Measurements from ENCODE around the gene PIM3.

The PIM3 gene

DNA sequence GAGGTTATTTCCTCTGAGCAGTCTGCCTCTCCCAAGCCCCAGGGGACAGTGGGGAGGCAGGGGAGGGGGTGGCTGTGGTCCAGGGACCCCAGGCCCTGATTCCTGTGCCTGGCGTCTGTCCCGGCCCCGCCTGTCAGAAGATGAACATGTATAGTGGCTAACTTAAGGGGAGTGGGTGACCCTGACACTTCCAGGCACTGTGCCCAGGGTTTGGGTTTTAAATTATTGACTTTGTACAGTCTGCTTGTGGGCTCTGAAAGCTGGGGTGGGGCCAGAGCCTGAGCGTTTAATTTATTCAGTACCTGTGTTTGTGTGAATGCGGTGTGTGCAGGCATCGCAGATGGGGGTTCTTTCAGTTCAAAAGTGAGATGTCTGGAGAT lies 3.1 kb downstream of the PIM3 start:
- Histone ChIP-seq H2AFZ (ENCODE audit: low read depth) (no peak overlapping the region), H3K36me3 (ENCODE audit: insufficient read depth) (no peaks in the 10 kb centered on the region), H3K4me1 (ENCODE audit: low read depth, poor library complexity, severe bottlenecking) (peaks cover 9% of the 10 kb centered on the region), H3K27me3 (ENCODE audit: insufficient read depth, low read depth) (no peaks in the 10 kb centered on the region), H4K20me1 (ENCODE audit: insufficient read depth) (no peaks in the 10 kb centered on the region), H3K4me2 (no peak overlapping the region), H3K4me3 (IDR thresholded peaks at IDR 0.05; ENCODE audit: insufficient read depth, low read depth, low read length) (no peak overlapping the region), H3K27ac (no peak overlapping the region; the same call in 1 of the 2 replicates), H3K9ac (no peak overlapping the region), H3K79me2 (ENCODE audit: insufficient read depth, low read depth) (peaks cover 24% of the 10 kb centered on the region)
- TF ChIP-seq, protein P1, sequence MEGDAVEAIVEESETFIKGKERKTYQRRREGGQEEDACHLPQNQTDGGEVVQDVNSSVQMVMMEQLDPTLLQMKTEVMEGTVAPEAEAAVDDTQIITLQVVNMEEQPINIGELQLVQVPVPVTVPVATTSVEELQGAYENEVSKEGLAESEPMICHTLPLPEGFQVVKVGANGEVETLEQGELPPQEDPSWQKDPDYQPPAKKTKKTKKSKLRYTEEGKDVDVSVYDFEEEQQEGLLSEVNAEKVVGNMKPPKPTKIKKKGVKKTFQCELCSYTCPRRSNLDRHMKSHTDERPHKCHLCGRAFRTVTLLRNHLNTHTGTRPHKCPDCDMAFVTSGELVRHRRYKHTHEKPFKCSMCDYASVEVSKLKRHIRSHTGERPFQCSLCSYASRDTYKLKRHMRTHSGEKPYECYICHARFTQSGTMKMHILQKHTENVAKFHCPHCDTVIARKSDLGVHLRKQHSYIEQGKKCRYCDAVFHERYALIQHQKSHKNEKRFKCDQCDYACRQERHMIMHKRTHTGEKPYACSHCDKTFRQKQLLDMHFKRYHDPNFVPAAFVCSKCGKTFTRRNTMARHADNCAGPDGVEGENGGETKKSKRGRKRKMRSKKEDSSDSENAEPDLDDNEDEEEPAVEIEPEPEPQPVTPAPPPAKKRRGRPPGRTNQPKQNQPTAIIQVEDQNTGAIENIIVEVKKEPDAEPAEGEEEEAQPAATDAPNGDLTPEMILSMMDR (conservative IDR thresholded peaks at IDR 0.05; ENCODE audit: low read depth, low read length), result no peak

DNA sequence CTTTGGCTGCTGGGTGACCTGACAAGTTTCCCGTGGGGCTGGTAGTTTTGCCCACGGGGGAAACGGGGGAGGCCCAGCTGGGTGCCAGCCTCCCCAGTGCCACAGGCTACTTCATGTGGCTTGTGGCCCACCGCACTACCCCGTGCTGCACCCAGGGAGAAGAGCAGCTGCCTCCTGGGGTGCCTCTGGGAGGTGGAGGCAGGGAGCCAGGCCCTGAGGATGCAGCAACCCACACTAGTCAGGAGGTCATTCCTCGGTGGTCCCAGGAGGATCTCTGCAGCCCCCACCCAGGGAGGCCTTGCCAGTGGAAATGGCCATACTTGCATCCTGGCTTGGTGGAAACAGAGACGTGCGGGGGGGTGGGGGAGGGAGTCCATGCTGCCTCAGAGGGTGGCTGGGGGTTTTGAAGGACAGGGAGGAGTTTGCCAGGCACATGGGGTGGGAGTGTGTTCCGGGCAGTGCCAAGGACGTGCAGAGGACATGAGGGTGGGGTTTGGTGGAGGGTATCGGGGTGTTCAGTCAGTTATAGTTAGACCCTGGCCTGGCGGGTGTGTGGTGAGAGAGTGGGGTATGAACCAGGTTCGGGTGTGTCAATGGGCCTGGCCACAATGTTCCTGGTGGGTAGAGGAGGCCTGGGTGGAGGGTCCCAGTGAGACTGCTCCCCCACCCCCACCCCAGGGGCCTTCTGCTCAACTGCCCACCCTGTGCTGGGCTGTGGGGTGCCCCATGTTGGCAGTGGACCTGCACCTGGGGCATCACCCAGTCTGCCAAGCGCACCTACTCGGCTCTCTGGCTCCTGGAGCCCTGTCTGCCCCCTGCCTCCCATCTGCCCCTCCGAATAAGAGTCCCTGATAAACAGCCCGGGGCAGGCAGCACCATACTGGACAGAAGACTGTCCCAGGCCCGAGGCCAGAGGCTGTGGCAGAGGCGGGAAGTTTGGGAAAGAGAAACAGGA lies 3.8 kb downstream of the PIM3 start:
- no peaks in the 10 kb centered on the region for H4K20me1 ChIP-seq (ENCODE audit: insufficient read depth)
- H3K79me2 ChIP-seq (ENCODE audit: insufficient read depth, low read depth), result peaks cover 24% of the 10 kb centered on the region
- TF ChIP-seq, protein P1 (conservative IDR thresholded peaks at IDR 0.05; ENCODE audit: low read depth, low read length), result no peak
- H3K9ac ChIP-seq, result no peak overlapping the region
- peaks cover 9% of the 10 kb centered on the region for H3K4me1 ChIP-seq (ENCODE audit: low read depth, poor library complexity, severe bottlenecking)
- no peak overlapping the region for H3K4me2 ChIP-seq
- H3K27me3 ChIP-seq (ENCODE audit: insufficient read depth, low read depth), result no peaks in the 10 kb centered on the region
- H3K36me3 ChIP-seq (ENCODE audit: insufficient read depth), result no peaks in the 10 kb centered on the region
- H3K27ac ChIP-seq, result no peak overlapping the region
- no peak overlapping the region for H3K4me3 ChIP-seq (IDR thresholded peaks at IDR 0.05; ENCODE audit: insufficient read depth, low read depth, low read length)
- H2AFZ ChIP-seq (ENCODE audit: low read depth), result no peak overlapping the region

DNA sequence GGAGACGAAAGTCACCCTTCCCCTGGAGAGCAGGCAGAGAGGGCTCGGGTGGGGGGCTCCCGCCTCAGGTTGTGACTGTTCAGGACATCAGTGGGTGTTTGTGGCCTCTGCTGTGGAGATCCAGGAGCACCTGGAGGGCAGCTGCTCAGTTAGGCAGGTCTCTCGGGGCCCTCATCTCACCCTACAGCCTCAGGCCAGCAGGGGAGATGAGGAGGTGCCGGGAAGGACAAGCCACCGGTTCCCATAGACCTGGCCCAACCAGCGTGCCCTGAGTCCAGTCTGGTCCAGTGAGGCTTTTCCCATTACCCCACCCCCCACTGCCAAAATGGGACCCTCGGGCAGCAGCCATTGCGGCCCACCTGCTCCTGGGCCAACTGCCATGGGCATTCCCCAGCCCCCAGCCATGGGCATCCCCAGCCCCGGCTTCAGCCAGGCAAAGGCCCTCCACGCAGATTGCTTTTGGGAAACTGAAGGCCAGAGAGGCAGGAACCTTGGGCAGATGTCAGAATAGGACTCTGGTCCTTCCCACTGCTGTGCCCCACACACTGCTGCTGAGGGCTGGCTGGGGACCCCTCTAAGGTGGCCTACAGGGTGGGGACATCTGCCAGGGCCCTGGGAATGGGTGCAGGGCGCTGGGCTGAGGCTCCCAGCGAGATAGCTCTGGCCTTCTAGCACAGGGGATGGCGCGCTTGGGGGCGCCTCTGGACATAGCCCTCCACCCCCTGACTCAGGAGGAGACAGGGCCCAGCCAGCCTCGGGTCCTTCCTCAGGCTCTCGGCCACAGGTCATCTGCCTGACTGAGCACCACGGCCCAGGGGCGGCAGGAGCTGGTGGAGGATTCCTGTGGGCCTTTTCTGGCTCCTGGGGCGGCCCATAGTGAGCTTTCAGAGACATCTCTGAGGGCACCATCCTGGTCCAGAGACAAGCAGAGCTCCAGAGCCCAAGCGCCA lies 4.8 kb downstream of the PIM3 start:
- TF ChIP-seq, protein P1 (conservative IDR thresholded peaks at IDR 0.05; ENCODE audit: low read depth, low read length), result no peak
- no peaks in the 10 kb centered on the region for H3K27me3 ChIP-seq (ENCODE audit: insufficient read depth, low read depth)
- no peak overlapping the region for H3K27ac ChIP-seq
- no peaks in the 10 kb centered on the region for H3K36me3 ChIP-seq (ENCODE audit: insufficient read depth)
- H2AFZ ChIP-seq (ENCODE audit: low read depth), result no peak overlapping the region
- H3K4me2 ChIP-seq, result no peak overlapping the region
- no peak overlapping the region for H3K4me3 ChIP-seq (IDR thresholded peaks at IDR 0.05; ENCODE audit: insufficient read depth, low read depth, low read length)
- H4K20me1 ChIP-seq (ENCODE audit: insufficient read depth), result no peaks in the 10 kb centered on the region
- H3K9ac ChIP-seq, result no peak overlapping the region
- H3K79me2 ChIP-seq (ENCODE audit: insufficient read depth, low read depth), result peaks cover 24% of the 10 kb centered on the region
- H3K4me1 ChIP-seq (ENCODE audit: low read depth, poor library complexity, severe bottlenecking), result peaks cover 14% of the 10 kb centered on the region

DNA sequence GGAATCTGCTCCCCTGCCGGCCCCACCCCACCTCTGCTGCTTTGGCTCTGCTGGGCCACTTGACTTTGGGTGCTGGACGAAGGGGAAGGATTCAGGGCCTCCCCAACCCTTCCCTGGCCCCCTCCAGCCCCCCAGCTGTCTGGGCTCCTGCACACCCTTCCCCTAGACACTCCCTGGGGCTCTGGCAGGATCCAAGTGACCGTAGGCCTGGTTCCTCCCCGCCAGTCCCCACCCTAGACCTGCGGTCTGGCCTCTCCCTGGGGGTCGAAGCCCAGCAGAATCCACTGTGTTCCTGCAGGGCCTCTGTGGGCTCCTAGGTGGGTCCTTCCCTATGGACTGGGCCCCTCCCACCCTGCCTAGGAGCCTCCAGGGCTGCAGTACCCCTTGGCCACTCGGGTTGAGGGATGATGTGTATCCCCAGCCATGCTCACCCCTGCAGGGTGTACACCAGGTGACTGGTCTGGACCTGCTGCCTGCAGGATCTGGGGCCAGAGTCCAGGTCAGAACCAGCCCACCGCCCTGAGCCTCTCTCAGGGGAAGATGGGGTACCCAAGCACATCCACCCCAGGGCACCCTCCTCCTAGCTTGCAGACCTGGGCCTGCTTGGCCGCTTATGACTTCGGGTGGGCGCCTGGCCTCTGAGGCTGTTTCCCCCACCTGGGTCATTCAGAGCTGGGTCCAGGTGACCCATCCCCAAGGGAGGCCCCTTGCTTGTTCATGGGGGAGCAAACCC lies 5.6 kb downstream of the PIM3 start:
- Histone ChIP-seq H3K4me1 (ENCODE audit: low read depth, poor library complexity, severe bottlenecking) (peaks cover 16% of the 10 kb centered on the region), H2AFZ (ENCODE audit: low read depth) (no peak overlapping the region), H3K79me2 (ENCODE audit: insufficient read depth, low read depth) (peaks cover 23% of the 10 kb centered on the region), H3K9ac (no peak overlapping the region), H3K4me3 (IDR thresholded peaks at IDR 0.05; ENCODE audit: insufficient read depth, low read depth, low read length) (no peak overlapping the region), H3K36me3 (ENCODE audit: insufficient read depth) (no peaks in the 10 kb centered on the region), H3K4me2 (no peak overlapping the region), H4K20me1 (ENCODE audit: insufficient read depth) (no peaks in the 10 kb centered on the region), H3K27ac (no peak overlapping the region), H3K27me3 (ENCODE audit: insufficient read depth, low read depth) (no peaks in the 10 kb centered on the region)
- TF ChIP-seq, protein P1 (conservative IDR thresholded peaks at IDR 0.05; ENCODE audit: low read depth, low read length), result no peak
